HG03095 (cell line): ENCODE data around the gene CST8.

Experiments
- ATAC-seq: cut with Tn5 transposase; IDR thresholded peaks from one replicate; pipeline ENCODE4 v1.9.1; 2021; ENCODE audit warnings: moderate library complexity; ENCODE audit not compliant: unreplicated experiment

CST8 gene

GRCh38 chr20:23517719-23518118, 26.8 kb downstream of the CST8 start:
- ATAC-seq, result no peak

GRCh38 chr20:23519556-23519955, 28.6 kb downstream of the CST8 start:
- ATAC-seq, result no peak

GRCh38 chr20:23520185-23520584, 29.3 kb downstream of the CST8 start:
- no peak for ATAC-seq

DNA sequence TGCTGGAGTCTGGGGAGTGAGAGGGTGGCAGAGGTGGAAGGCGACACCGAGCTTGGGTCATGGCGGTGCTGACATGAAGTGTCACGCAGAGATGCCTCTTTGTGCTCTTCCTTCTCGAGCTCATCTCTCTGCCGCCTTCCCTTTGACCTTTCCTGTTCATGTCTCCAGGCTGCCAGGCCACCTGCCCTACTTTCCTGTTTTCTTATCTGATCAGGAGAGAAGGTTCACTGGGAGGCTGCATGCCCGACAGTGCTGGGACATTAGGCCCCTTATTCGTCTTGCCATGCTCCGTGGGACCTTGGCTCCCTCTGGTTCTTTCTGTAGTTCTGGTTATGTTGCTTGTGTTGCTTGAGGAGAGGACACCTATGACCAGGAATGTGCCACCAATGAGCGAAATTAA, 33.2 kb downstream of the CST8 start:
- ATAC-seq, result no peak

GRCh38 chr20:23526850-23527249, 35.9 kb downstream of the CST8 start:
- ATAC-seq, result no peak

GRCh38 chr20:23528867-23529431, 38.0 kb downstream of the CST8 start:
- ATAC-seq, result no peak

DNA sequence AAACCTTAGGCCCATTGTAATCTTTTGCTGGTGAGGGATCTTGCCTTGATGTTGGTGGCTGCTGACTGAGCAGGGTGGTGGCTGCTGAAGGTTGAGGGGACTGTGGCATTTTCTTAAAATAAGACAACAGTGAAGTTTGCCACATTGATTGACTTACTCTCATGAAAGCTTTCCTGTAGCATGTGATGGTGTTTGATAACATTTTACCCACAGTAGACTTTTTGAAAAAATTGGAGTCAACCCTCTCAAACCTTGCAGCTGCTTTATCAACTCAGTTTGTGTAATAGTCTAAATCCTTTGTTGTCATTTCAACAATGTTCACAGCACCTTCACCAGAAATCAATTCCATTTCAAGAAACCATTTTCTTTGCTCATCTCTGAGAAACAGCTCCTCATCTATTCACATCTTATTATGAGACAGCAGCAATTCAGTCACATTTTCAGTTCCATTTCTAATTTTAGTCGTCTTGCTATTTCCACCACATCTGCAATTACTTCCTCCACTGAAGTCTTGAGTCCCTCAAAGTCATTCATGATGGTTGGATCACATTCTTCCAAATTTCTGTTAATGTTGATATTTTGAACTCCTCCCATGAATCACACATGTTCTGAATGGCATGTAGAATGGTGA, 40.1 kb downstream of the CST8 start:
- no peak for ATAC-seq

DNA sequence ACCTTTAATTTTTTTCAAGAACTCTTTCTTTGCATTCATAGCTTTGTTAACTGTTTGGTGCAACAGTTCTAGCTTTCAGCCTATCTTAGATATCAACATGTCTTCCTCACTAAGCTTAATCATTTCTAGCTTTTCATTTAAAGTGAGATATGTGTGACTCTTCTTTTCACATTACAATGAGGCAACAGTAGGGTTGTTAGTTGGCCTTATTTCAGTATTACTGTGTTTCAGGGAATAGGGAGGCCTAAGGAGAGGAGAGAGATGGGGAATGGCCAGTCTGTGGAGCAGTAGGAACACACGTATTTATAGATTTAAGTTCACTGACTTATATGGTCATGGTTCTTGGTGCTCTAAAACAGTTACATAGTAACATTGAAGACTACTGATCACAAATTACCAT, 41.6 kb downstream of the CST8 start:
- no peak for ATAC-seq

- ATAC-seq, result no peak
Observed at GRCh38 chr20:23533161-23533560, 42.2 kb downstream of the CST8 start.

- ATAC-seq, result no peak
Observed at GRCh38 chr20:23534801-23535593, 44.1 kb downstream of the CST8 start.

DNA sequence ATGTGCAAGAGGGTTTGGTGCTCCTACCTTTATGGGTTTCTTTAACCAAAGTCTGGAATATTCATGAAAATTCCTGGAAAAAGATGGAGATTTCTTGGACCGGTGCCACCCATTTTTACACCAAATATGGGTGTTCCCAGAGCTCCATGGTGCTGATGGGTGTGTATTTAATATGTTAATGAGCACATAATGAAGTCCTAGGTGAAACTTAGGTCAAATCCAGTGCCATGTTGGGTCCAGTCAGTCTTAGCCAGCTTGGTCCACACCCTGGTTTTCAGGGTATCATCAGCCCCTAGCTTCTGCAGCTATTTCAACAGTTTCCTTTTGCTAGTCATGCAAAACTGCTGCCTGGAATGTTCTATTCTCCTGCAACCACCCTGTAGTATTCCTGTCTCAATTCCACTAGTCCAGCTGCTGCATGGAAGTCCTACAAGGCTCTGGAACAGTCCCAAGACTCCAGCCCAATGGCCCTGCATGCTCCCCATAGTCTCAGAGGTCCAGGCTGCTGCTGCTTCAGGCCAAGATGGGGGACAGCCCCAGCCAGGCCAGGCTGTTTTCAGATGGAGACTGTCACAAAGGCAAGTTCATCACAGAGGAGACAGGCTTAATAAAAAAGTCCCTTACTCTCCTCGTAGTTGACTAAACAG, 45.5 kb downstream of the CST8 start:
- no peak for ATAC-seq

DNA sequence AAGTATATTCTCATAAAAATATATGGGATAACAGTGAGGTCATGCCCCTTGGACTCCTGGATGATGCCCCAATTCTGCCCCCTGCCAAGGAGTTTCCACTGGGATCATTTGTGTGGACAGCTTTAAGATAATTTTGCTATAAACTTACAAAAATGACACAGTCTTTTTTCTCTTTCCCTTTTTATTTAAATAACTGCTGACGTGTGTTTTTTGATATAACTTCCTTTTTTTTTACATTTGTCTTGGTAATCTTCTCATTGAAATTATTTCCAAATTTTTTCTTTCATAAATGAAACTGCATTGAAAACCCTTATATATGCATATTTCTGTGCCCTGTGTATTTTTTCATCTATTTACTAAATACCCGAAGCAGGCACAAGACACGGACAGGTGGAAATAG, 46.1 kb downstream of the CST8 start:
- ATAC-seq, result no peak

- ATAC-seq, result no peak
Observed at GRCh38 chr20:23540624-23541023, 49.7 kb downstream of the CST8 start.

DNA sequence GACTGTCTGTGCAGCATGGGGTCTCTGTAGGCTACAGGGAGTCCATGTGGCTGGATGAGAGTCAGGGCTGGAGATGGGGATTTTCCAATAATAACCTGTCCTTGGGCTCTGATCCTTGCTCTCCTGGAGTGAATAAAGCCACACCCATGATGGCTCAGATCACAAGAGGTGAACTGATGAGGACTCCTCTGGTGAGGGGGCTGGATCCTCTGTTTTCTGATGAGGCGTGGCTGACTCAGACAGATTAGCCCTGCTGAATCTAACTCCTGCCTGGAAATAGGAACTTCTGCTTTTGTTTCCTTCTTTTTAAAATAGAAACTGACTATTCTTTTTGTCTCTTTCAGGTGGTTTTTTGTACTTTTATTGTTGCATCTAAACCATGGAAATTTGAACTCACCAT, 50.4 kb downstream of the CST8 start:
- ATAC-seq, result no peak

DNA sequence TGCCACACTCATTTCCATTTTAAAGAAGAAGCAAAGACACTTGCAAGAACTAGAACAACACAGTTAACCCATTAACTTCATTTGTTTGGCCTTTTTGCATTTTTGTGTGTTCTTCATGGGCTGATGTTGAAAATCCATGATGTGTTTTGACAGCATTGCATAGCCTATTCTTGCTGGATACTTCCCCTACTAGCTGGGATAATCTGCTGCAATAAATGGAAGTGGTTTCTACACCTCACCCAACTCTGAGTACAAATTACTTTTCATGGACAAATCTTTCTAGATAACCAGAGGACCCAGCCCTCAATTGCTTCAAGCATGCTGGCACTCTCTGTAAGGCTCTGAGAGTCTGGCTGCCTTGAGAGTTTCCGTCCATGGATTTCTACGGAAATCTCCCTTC, 50.9 kb downstream of the CST8 start:
- ATAC-seq, result no peak

DNA sequence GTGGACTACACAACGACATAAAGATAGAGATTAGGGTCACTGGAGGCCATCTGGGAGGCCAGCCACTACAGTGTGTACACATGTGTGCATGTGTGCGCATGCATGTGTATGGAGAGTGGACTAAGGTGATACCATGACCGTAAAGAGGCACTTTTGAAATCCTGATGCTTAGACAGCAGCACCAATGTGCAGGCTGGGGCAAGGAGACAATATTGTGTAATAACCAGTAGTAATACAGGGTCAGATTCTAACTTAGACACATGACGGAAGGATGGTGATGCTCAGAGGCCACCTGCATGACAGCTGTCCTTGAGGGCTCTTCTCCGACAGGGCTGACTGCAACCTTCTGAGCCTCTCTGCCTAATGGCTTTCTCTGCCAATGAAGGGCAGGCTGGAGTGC, 51.9 kb downstream of the CST8 start:
- ATAC-seq, result no peak

DNA sequence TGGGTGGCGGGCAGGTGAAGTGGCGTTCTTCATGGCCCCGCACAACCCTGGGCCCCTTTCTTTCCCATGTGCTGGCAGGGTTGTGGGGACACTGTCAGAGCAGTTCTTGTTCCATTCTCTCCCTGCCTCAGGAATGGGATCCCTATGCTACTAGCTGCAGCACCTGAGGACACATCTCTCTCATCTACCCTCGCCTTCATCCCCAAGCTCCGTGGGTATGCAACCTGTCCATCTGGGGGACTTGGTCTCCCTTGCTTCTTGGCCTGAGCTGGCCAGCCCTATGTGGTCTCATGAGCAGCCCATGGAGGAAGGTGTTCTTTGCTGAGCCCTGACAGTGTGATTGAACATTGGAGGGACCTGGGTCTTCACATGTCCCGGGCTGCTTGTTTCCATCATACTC, 53.2 kb downstream of the CST8 start:
- ATAC-seq, result no peak
